ENCODE results near the gene TOGARAM2.

The TOGARAM2 gene

GRCh38 chr2:29052807-29053206, 71.7 kb downstream of the TOGARAM2 start:
- TF ChIP-seq CTCF (IDR thresholded peaks at IDR 0.05; ENCODE audit: low read depth, low read length): no peak
- Histone ChIP-seq H3K36me3 (no peaks in the 10 kb centered on the region), H3K27me3 (no peaks in the 10 kb centered on the region), H3K9me3 (no peaks in the 10 kb centered on the region), H3K4me3 (ENCODE audit: low read depth, low read length) (no peak overlapping the region), H3K4me1 (peaks cover 9% of the 10 kb centered on the region)
- peak; percentile 42 for DNase-seq

- no peaks in the 10 kb centered on the region for H3K27me3 ChIP-seq
- no peak overlapping the region for H3K4me3 ChIP-seq (ENCODE audit: low read depth, low read length)
- H3K4me1 ChIP-seq: peaks cover 9% of the 10 kb centered on the region
- DNase-seq: no peak
- no peak for TF ChIP-seq CTCF (IDR thresholded peaks at IDR 0.05; ENCODE audit: low read depth, low read length)
- H3K9me3 ChIP-seq: no peaks in the 10 kb centered on the region
- no peaks in the 10 kb centered on the region for H3K36me3 ChIP-seq
Observed at GRCh38 chr2:29053223-29053622, 72.1 kb downstream of the TOGARAM2 start.

- Histone ChIP-seq H3K4me1 (peaks cover 9% of the 10 kb centered on the region), H3K4me3 (ENCODE audit: low read depth, low read length) (no peak overlapping the region)
Observed at GRCh38 chr2:29053670-29054400, 72.7 kb downstream of the TOGARAM2 start.

GRCh38 chr2:29054430-29054829, 73.3 kb downstream of the TOGARAM2 start:
- Histone ChIP-seq H3K36me3 (no peaks in the 10 kb centered on the region), H3K4me3 (ENCODE audit: low read depth, low read length) (no peak overlapping the region), H3K27me3 (no peaks in the 10 kb centered on the region), H3K9me3 (no peaks in the 10 kb centered on the region), H3K4me1 (peaks cover 12% of the 10 kb centered on the region)
- TF ChIP-seq CTCF (IDR thresholded peaks at IDR 0.05; ENCODE audit: low read depth, low read length): no peak
- DNase-seq: no peak

More at GRCh38 chr2:29053670-29054400, 72.7 kb downstream of the TOGARAM2 start:
- Histone ChIP-seq H3K36me3 (no peaks in the 10 kb centered on the region), H3K27me3 (no peaks in the 10 kb centered on the region), H3K9me3 (no peaks in the 10 kb centered on the region)
- no peak for DNase-seq
- peak; percentile 21; the same call in 1 of the 2 replicates for TF ChIP-seq CTCF (IDR thresholded peaks at IDR 0.05; ENCODE audit: low read depth, low read length)

- H3K9me3 ChIP-seq: no peaks in the 10 kb centered on the region
- no peak for TF ChIP-seq CTCF (IDR thresholded peaks at IDR 0.05; ENCODE audit: low read depth, low read length)
- no peak for DNase-seq
- H3K4me3 ChIP-seq (ENCODE audit: low read depth, low read length): no peak overlapping the region
- no peaks in the 10 kb centered on the region for H3K36me3 ChIP-seq
- H3K4me1 ChIP-seq: peaks cover 24% of the 10 kb centered on the region
- H3K27me3 ChIP-seq: no peaks in the 10 kb centered on the region
Observed at GRCh38 chr2:29055601-29056000, 74.5 kb downstream of the TOGARAM2 start.

GRCh38 chr2:29056452-29056851, 75.4 kb downstream of the TOGARAM2 start:
- H3K4me1 ChIP-seq: peaks cover 26% of the 10 kb centered on the region
- no peak overlapping the region for H3K4me3 ChIP-seq (ENCODE audit: low read depth, low read length)
- no peak for DNase-seq
- no peak for TF ChIP-seq CTCF (IDR thresholded peaks at IDR 0.05; ENCODE audit: low read depth, low read length)
- no peaks in the 10 kb centered on the region for H3K9me3 ChIP-seq
- H3K27me3 ChIP-seq: no peaks in the 10 kb centered on the region
- H3K36me3 ChIP-seq: no peaks in the 10 kb centered on the region

Measured in BE2C (cell line).